SK-N-SH (cell line): ENCODE results near the gene SUSD3. TPM values are rescaled to one million over a fixed set of nuclear protein-coding genes. Genes with fewer than 3 reads are reported as not detected.

ENCODE experiments used
- CTCF ChIA-PET: fragments of 300-600, 350-600 bp; formaldehyde crosslinking; extraction: SDS; loops from one replicate; lab custom pipeline; 2021; lab: Yijun Ruan, JAX
- POLR2A ChIA-PET: fragments of 350-600 bp; sonication (Branson Sonifier 250); formaldehyde crosslinking; extraction: SDS; loops from one replicate; lab custom pipeline; 2020; ENCODE audit warnings: antibody characterized with exemption, inconsistent platforms; lab: Yijun Ruan, JAX
- DNase-seq: peaks from one replicate; pipeline ENCODE4 v3.0.0; 2012
- H2AFZ ChIP-seq: fragments of 200-600 bp; sonication (generic); 2 replicates; pipeline ENCODE4 v1.8.1; 2016; ENCODE audit warnings: antibody characterized with exemption, mild to moderate bottlenecking, low read depth
- H3F3A ChIP-seq: fragments of 200-600 bp; sonication (generic); replicated peaks from 2 replicates; pipeline ENCODE3; 2016; ENCODE audit warnings: antibody characterized with exemption, mild to moderate bottlenecking; ENCODE audit not compliant: insufficient read depth
- H3K27ac ChIP-seq, 2 experiments: fragments of 200-500 bp in 1 of 2; fragments of 200-600 bp in 1 of 2; sonication (Bioruptor generic) in 1 of 2; sonication (generic), shearing (Covaris generic) in 1 of 2; 2 replicates each; pipeline versions ENCODE4 v1.5.1 to v1.6.1; 2014 to 2016; ENCODE audit warnings: low read depth in 2 of 2, inconsistent platforms in 1 of 2, low read length in 1 of 2, mild to moderate bottlenecking in 1 of 2, mixed read lengths in 1 of 2
- H3K27me3 ChIP-seq: fragments of 200-600 bp; sonication (generic), shearing (Covaris generic); 2 replicates; pipeline ENCODE4 v1.6.1; 2016; ENCODE audit warnings: mixed run types; ENCODE audit not compliant: insufficient read depth
- H3K36me3 ChIP-seq, 2 experiments: fragments of 200-500 bp in 1 of 2; fragments of 200-600 bp in 1 of 2; sonication (Bioruptor generic) in 1 of 2; sonication (generic) in 1 of 2; replicated peaks in 1 of 2; 2 replicates each; pipeline versions ENCODE3 to v1.5.1; 2014 to 2016; ENCODE audit warnings: low read length in 1 of 2, mild to moderate bottlenecking in 1 of 2; ENCODE audit not compliant: insufficient read depth in 2 of 2, control insufficient read depth in 1 of 2
- H3K4me1 ChIP-seq, 2 experiments: fragments of 200-500 bp in 1 of 2; fragments of 200-600 bp in 1 of 2; sonication (Bioruptor generic) in 1 of 2; sonication (generic), shearing (Covaris generic) in 1 of 2; 2 replicates each; pipeline versions ENCODE4 v1.5.1 to v1.6.1; 2014 to 2016; ENCODE audit warnings: low read depth in 1 of 2, low read length in 1 of 2, mixed run types in 1 of 2; ENCODE audit not compliant: insufficient read depth in 2 of 2, control insufficient read depth in 1 of 2
- H3K4me2 ChIP-seq: fragments of 200-600 bp; sonication (generic), shearing (Covaris generic); 2 replicates; pipeline ENCODE4 v1.6.1; 2017; ENCODE audit warnings: mixed run types
- H3K4me3 ChIP-seq, 2 experiments: fragments of 200-500 bp in 1 of 2; fragments of 200-600 bp in 1 of 2; sonication (Bioruptor generic) in 1 of 2; sonication (generic), shearing (Covaris generic) in 1 of 2; 2 replicates each; pipeline versions ENCODE4 v1.5.1 to v1.8.1; 2014 to 2016; ENCODE audit warnings: low read depth in 2 of 2, inconsistent platforms in 1 of 2, low read length in 1 of 2, mild to moderate bottlenecking in 1 of 2, mixed read lengths in 1 of 2, moderate library complexity in 1 of 2
- H3K79me2 ChIP-seq: fragments of 200-600 bp; sonication (generic); 2 replicates; pipeline ENCODE4 v1.8.1; 2017; ENCODE audit warnings: mild to moderate bottlenecking; ENCODE audit not compliant: insufficient read depth
- H3K9ac ChIP-seq: fragments of 200-600 bp; sonication (generic); 2 replicates; pipeline ENCODE4 v1.6.1; 2017; ENCODE audit warnings: mixed run types
- H3K9me2 ChIP-seq: fragments of 200-600 bp; sonication (generic); 2 replicates; pipeline ENCODE4 v1.6.1; 2017; ENCODE audit warnings: mixed run types
- H3K9me3 ChIP-seq: fragments of 200-600 bp; sonication (generic); 2 replicates; pipeline ENCODE4 v1.6.1; 2017; ENCODE audit warnings: mixed run types, mild to moderate bottlenecking, moderate library complexity
- H4K20me1 ChIP-seq: fragments of 200-600 bp; sonication (generic); 2 replicates; pipeline ENCODE4 v1.6.1; 2017; ENCODE audit warnings: mild to moderate bottlenecking, mixed run types; ENCODE audit not compliant: insufficient read depth
- ELF1 ChIP-seq: IDR thresholded peaks from 2 replicates; pipeline ENCODE4 v1.4.0; 2012
- EP300 ChIP-seq, 2 experiments: IDR thresholded peaks; 2 replicates each; pipeline versions ENCODE4 v1.4.0 to v1.6.1; 2012; ENCODE audit warnings: borderline replicate concordance in 1 of 2, low read depth in 1 of 2, low read length in 1 of 2
- GABPA ChIP-seq: IDR thresholded peaks from 2 replicates; pipeline ENCODE4 v1.4.0; 2012; ENCODE audit warnings: low read depth, mild to moderate bottlenecking
- GATA2 ChIP-seq: sonication (generic); formaldehyde crosslinking; IDR thresholded peaks from 2 replicates; pipeline ENCODE4 v1.5.0; 2020; ENCODE audit warnings: mild to moderate bottlenecking, missing genetic modification reagents
- MXI1 ChIP-seq: IDR thresholded peaks from 2 replicates; pipeline ENCODE4 v1.6.1; 2012; ENCODE audit warnings: mild to moderate bottlenecking, low read depth, low read length, improper control_type of control experiment
- NFIC ChIP-seq: IDR thresholded peaks from 2 replicates; pipeline ENCODE4 v1.4.0; 2012; ENCODE audit warnings: borderline replicate concordance
- NRF1 ChIP-seq: IDR thresholded peaks from 2 replicates; pipeline ENCODE4 v1.6.1; 2012; ENCODE audit warnings: low read depth, mild to moderate bottlenecking, low read length
- RAD21 ChIP-seq: IDR thresholded peaks from 2 replicates; pipeline ENCODE4 v1.6.1; 2012; ENCODE audit warnings: mild to moderate bottlenecking, low read length
- SMC3 ChIP-seq: IDR thresholded peaks from 2 replicates; pipeline ENCODE4 v1.6.1; 2012; ENCODE audit warnings: low read depth, low read length, improper control_type of control experiment
- TAF1 ChIP-seq: IDR thresholded peaks from 2 replicates; pipeline ENCODE4 v1.6.1; 2012; ENCODE audit warnings: low read depth, mild to moderate bottlenecking, low read length, moderate library complexity, borderline replicate concordance
- WGBS: methylation state at CpG from one replicate; pipeline ENCODE4 v1.1.6; 2017; ENCODE audit warnings: low lambda C conversion rate; 5-methylcytosine and 5-hydroxymethylcytosine counted together
- polyA plus RNA-seq, 3 experiments: library from polyadenylated mRNA; depleted of rRNA; stranded (reverse); fragments of >200 nt; gene quantifications; 2 replicates each; pipeline ENCODE4 v1.2.3, GENCODE V29; 2012
- TF ChIP-seq, protein P1 (sequence below): fragments of 150-350 bp; IDR thresholded peaks from 2 replicates; pipeline ENCODE4 v1.6.1; 2017; ENCODE audit warnings: antibody characterized with exemption, low read length, low read depth, borderline replicate concordance
- TF ChIP-seq, protein P2 (sequence below): IDR thresholded peaks from 2 replicates; pipeline ENCODE4; 2012
- TF ChIP-seq, protein P3 (sequence below): IDR thresholded peaks from 2 replicates; pipeline ENCODE4 v1.4.0; 2012; ENCODE audit warnings: low read depth
- TF ChIP-seq, protein P4 (sequence below): IDR thresholded peaks from 2 replicates; pipeline ENCODE4 v1.4.0; 2012; ENCODE audit warnings: low read depth, borderline replicate concordance
- TF ChIP-seq, protein P5 (sequence below): fragments of 200-600 bp; sonication (generic); IDR thresholded peaks from 2 replicates; pipeline ENCODE4 v1.6.1; 2017; ENCODE audit warnings: antibody characterized with exemption, mild to moderate bottlenecking, moderate library complexity

The SUSD3 gene
- polyA plus RNA-seq, 1 of the 3 experiments (the other 2 are of a cell fraction): 0.49 TPM

DNA sequence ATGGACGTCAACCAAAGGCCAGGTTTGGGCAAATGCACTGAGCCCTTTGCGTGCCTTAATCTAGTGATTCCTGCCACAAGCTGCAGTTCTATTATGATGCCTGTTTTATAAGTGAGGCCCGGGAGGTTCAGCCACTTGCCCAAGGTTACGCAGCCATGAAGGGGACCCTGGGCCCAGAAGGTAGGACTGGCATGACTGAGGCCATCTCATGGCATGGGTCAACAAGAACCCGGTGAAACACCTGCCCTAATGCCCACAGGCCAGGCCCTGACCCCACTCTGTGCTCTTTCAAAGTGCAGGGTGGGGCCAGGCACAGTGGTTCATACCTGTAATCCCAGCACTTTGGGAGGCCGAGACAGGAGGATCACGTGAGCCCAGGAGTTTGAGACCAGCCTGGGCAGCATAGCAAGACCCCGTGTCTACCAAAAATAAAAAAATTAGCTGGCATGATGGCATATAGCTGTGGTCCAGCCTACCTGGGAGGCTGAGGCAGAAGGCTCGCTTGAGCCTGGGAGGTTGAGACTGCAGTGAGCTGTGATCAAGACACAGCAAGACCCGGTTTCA lies 66.9 kb downstream of the SUSD3 start:
- no peak overlapping the region for H3K9ac ChIP-seq
- no peaks in the 10 kb centered on the region for H3F3A ChIP-seq
- WGBS: 92% methylated on average over 8 of the region's 10 CpGs
- peaks cover 0 to 39% of the 10 kb centered on the region in 2 experiments; a peak in 1 of 4 replicates for H3K4me1 ChIP-seq
- 0 out of 2 replicates have a peak, but pooled peaks cover 2% of the 10 kb centered on the region for H3K79me2 ChIP-seq
- 0 out of 2 replicates have a peak, but pooled peaks cover 7% of the 10 kb centered on the region for H4K20me1 ChIP-seq
- no peaks in the 10 kb centered on the region for H3K9me2 ChIP-seq
- H3K4me2 ChIP-seq: no peak overlapping the region
- peaks cover 0 to 7% of the 10 kb centered on the region in 2 experiments for H3K36me3 ChIP-seq
- ChIA-PET POLR2A (no interaction called here), CTCF (interaction anchor here (2.3 to 5.2 kb wide), 2 partner anchors 16 to 122 kb away, joined by 5 to 31 read pairs; no protein-coding TSS in a partner anchor)
- TF ChIP-seq ELF1 (no peak), EP300 (IDR thresholded peaks at IDR 0.05; ENCODE audit: borderline replicate concordance in 1 of 2, low read depth in 1 of 2, low read length in 1 of 2) (no peak), TAF1 (no peak), GATA2 (CRISPR knock-in tag) (no peak), MXI1 (no peak), RAD21 (no peak), NRF1 (no peak), SMC3 (no peak), NFIC (no peak), GABPA (no peak)
- TF ChIP-seq, protein P1, sequence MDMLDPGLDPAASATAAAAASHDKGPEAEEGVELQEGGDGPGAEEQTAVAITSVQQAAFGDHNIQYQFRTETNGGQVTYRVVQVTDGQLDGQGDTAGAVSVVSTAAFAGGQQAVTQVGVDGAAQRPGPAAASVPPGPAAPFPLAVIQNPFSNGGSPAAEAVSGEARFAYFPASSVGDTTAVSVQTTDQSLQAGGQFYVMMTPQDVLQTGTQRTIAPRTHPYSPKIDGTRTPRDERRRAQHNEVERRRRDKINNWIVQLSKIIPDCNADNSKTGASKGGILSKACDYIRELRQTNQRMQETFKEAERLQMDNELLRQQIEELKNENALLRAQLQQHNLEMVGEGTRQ: no peak
- TF ChIP-seq, protein P2, sequence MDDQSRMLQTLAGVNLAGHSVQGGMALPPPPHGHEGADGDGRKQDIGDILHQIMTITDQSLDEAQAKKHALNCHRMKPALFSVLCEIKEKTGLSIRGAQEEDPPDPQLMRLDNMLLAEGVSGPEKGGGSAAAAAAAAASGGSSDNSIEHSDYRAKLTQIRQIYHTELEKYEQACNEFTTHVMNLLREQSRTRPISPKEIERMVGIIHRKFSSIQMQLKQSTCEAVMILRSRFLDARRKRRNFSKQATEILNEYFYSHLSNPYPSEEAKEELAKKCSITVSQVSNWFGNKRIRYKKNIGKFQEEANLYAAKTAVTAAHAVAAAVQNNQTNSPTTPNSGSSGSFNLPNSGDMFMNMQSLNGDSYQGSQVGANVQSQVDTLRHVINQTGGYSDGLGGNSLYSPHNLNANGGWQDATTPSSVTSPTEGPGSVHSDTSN: no peak
- TF ChIP-seq, protein P3, sequence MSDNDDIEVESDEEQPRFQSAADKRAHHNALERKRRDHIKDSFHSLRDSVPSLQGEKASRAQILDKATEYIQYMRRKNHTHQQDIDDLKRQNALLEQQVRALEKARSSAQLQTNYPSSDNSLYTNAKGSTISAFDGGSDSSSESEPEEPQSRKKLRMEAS: no peak
- TF ChIP-seq, protein P4, sequence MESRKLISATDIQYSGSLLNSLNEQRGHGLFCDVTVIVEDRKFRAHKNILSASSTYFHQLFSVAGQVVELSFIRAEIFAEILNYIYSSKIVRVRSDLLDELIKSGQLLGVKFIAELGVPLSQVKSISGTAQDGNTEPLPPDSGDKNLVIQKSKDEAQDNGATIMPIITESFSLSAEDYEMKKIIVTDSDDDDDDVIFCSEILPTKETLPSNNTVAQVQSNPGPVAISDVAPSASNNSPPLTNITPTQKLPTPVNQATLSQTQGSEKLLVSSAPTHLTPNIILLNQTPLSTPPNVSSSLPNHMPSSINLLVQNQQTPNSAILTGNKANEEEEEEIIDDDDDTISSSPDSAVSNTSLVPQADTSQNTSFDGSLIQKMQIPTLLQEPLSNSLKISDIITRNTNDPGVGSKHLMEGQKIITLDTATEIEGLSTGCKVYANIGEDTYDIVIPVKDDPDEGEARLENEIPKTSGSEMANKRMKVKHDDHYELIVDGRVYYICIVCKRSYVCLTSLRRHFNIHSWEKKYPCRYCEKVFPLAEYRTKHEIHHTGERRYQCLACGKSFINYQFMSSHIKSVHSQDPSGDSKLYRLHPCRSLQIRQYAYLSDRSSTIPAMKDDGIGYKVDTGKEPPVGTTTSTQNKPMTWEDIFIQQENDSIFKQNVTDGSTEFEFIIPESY: no peak
- TF ChIP-seq, protein P5, sequence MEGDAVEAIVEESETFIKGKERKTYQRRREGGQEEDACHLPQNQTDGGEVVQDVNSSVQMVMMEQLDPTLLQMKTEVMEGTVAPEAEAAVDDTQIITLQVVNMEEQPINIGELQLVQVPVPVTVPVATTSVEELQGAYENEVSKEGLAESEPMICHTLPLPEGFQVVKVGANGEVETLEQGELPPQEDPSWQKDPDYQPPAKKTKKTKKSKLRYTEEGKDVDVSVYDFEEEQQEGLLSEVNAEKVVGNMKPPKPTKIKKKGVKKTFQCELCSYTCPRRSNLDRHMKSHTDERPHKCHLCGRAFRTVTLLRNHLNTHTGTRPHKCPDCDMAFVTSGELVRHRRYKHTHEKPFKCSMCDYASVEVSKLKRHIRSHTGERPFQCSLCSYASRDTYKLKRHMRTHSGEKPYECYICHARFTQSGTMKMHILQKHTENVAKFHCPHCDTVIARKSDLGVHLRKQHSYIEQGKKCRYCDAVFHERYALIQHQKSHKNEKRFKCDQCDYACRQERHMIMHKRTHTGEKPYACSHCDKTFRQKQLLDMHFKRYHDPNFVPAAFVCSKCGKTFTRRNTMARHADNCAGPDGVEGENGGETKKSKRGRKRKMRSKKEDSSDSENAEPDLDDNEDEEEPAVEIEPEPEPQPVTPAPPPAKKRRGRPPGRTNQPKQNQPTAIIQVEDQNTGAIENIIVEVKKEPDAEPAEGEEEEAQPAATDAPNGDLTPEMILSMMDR: no peak
- H3K27ac ChIP-seq: no peak overlapping the region
- no peaks in the 10 kb centered on the region for H3K9me3 ChIP-seq
- DNase-seq: no peak
- H3K27me3 ChIP-seq: no peaks in the 10 kb centered on the region
- no peak overlapping the region for H2AFZ ChIP-seq
- no peak overlapping the region for H3K4me3 ChIP-seq
